Psoas muscle (tissue), 8 donors: ENCODE measurements around the gene PLAAT5. TPM values are rescaled to one million over a fixed set of nuclear protein-coding genes. Genes with fewer than 3 reads are reported as not detected.

ENCODE experiments used
- ATAC-seq, 4 donors: fragments of 200-7000 bp; cut with Tn5 transposase; one replicate each; pipeline ENCODE4 v1.9.1; 2020; ENCODE audit warnings: moderate library complexity in 3 of 4, mild to moderate bottlenecking in 2 of 4
- DNase-seq, 2 donors: peaks; one replicate each; pipeline ENCODE4 v3.0.0-alpha.2; 2020
- H3K27ac ChIP-seq: fragments of 200-600 bp; one replicate; pipeline ENCODE4 v1.8.0; 2022
- H3K27me3 ChIP-seq, 3 donors: fragments of 200-600 bp in 1 of 3; one replicate each; pipeline versions ENCODE4 v1.6.1 to v1.8.0; 2013 to 2022; ENCODE audit warnings: low read length in 2 of 3, mild to moderate bottlenecking in 2 of 3, moderate library complexity in 1 of 3; ENCODE audit not compliant: insufficient read depth in 3 of 3
- H3K36me3 ChIP-seq, 2 donors: fragments of 200-600 bp in 1 of 2; one replicate each; pipeline versions ENCODE4 v1.6.1 to v1.8.0; 2013 to 2022; ENCODE audit warnings: low read depth in 1 of 2, mild to moderate bottlenecking in 1 of 2, moderate library complexity in 1 of 2; ENCODE audit not compliant: insufficient read depth in 1 of 2
- H3K4me1 ChIP-seq: fragments of 200-600 bp; one replicate; pipeline ENCODE4 v1.8.0; 2022
- H3K4me3 ChIP-seq: fragments of 200-600 bp; one replicate; pipeline ENCODE4 v1.8.0; 2022; ENCODE audit warnings: mild to moderate bottlenecking
- H3K9me3 ChIP-seq: fragments of 200-600 bp; one replicate; pipeline ENCODE4 v1.8.0; 2022
- WGBS, 3 donors: extraction: QIAGEN DNeasy Blood & Tissue Kit; methylation state at CpG; one replicate each; pipeline versions ENCODE4 v1.1.6 to v1.1.7; 2013; 5-methylcytosine and 5-hydroxymethylcytosine counted together
- intact Hi-C, 2 donors: fragments of 100-400 bp; cut with DNase I; formaldehyde crosslinking; loops; one replicate each; pipeline versions ENCODE4 v1.11.0 to v1.14.2; 2022
- polyA plus RNA-seq, 3 donors: library from polyadenylated mRNA; stranded (reverse); fragments of 200-250 nt; gene quantifications; one replicate each; pipeline ENCODE4 v1.2.3, GENCODE V29; 2013
- total RNA-seq, 4 donors: library from RNA; stranded (reverse); fragmentation: NEBNext Ultra II Directional in 2 of 4; extraction: Animal tissue kit (Norgen Biotek cat#: 25700) in 2 of 4; gene quantifications; one replicate each; pipeline versions ENCODE4 v1.2.1 to v1.2.4, GENCODE V29; 2021 to 2023
- TF ChIP-seq, protein P1 (sequence below): fragments of 200-600 bp; IDR thresholded peaks from one replicate; pipeline ENCODE4 v1.8.0; 2022; ENCODE audit warnings: antibody characterized with exemption
- donor health status: healthy with polysubstance abuse.
- donor health status: DM: no; HTN: no; CAD: no; lungs with moderate emphysema.
- donor health status: Bipolar disorder and iron deficiency.
- donor health status: healthy.
- donor health status: DM: yes; HTN: yes; CAD: no.
- donor health status: DM: no; HTN: no; CAD: no.
- donor health status: DM: no; HTN: no; CAD: no.
- donor health status: DM: yes; HTN: yes; CAD: no.

PLAAT5 gene
- total and polyA plus RNA-seq, 7 donors, result 0.11 to 0.59 (median 0.33) TPM

DNA sequence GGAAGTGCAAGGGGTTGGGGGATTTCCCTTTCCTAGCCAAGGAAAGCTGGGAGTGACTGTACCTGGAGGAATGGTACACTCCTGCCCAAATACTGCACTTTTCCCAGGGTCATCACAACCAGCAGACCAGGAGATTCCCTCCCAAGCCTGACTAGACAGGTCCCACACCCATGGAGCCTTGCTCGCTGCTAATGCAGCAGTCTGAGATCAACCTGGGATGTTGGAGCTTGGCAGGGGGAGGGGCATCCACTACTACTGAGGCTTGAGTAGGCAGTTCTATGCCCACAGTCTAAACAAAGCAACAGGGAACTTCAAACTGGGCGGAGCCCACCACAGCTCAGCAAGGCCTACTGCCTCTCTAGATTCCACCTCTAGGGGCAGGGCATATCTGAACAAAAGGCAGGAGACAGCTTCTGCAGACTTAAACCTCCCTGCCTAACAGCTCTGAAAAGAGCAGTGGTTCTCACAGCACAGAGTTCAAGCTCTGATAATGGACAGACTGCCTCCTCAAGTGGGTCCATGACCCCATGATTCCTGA, 62.9 kb downstream of the PLAAT5 start:
- Histone ChIP-seq H3K27me3 (no peaks in the 10 kb centered on the region), H3K27ac (no peak overlapping the region), H3K9me3 (no peaks in the 10 kb centered on the region), H3K4me1 (no peaks in the 10 kb centered on the region), H3K36me3 (no peaks in the 10 kb centered on the region), H3K4me3 (no peak overlapping the region)
- WGBS, 3 donors, result 80 to 86% (median 86%) methylated on average over 2 of the region's 2 CpGs
- intact Hi-C loops, result no loop called here
- ATAC-seq (no peak), DNase-seq (no peak)
- TF ChIP-seq, protein P1, sequence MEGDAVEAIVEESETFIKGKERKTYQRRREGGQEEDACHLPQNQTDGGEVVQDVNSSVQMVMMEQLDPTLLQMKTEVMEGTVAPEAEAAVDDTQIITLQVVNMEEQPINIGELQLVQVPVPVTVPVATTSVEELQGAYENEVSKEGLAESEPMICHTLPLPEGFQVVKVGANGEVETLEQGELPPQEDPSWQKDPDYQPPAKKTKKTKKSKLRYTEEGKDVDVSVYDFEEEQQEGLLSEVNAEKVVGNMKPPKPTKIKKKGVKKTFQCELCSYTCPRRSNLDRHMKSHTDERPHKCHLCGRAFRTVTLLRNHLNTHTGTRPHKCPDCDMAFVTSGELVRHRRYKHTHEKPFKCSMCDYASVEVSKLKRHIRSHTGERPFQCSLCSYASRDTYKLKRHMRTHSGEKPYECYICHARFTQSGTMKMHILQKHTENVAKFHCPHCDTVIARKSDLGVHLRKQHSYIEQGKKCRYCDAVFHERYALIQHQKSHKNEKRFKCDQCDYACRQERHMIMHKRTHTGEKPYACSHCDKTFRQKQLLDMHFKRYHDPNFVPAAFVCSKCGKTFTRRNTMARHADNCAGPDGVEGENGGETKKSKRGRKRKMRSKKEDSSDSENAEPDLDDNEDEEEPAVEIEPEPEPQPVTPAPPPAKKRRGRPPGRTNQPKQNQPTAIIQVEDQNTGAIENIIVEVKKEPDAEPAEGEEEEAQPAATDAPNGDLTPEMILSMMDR, result no peak

DNA sequence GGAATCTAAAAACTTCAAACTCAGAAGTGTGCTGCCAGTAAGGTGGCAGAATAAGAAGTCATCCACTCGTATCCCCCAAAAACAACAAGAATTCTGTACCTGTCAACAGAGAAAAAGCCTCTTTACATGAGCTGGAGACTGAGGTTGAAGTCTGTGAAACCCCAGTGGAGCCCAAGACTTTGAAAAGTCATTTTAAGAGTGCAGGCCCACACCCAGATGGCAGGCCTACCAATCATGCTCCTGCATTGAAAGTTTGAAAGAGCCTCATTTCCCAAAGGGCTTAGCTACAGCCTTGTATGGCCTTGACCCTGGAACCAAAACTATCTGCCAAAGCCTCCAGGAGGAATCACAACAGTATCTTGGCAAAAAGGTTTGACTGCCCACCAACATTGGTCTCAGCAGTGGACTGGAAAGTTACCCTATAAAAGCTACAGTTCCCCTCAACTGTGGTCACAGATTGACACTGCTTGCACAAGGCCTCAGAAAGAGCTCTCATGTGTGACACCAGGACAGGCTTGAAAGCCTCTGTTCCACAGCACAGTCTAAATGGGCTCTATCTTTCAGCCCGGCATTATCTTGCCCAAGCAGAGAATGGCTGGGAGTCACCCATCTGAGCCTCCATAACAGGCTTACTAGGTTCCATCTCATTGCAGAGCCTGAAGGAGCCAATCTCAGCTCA, 73.7 kb downstream of the PLAAT5 start:
- no peak overlapping the region for H3K27ac ChIP-seq
- intact Hi-C loops, result no loop called here
- no peaks in the 10 kb centered on the region for H3K27me3 ChIP-seq
- ATAC-seq (no peak), DNase-seq (no peak)
- TF ChIP-seq, protein P1, result no peak
- no peaks in the 10 kb centered on the region for H3K4me1 ChIP-seq
- H3K4me3 ChIP-seq, result no peak overlapping the region
- no peaks in the 10 kb centered on the region for H3K9me3 ChIP-seq
- H3K36me3 ChIP-seq, result no peaks in the 10 kb centered on the region
- 39 to 84% (median 84%) methylated on average over 2 of the region's 2 CpGs for WGBS, 3 donors

Other genes starting within 250 kb of the PLAAT5 start
- not detected for gene SLC22A25, start 247.6 kb downstream of the PLAAT5 start, total RNA-seq
- gene SLC22A25, start 247.6 kb downstream of the PLAAT5 start, polyA plus RNA-seq, result not detected
- not detected for gene SLC22A9, start 121.4 kb downstream of the PLAAT5 start, total RNA-seq
- gene SLC22A9, start 121.4 kb downstream of the PLAAT5 start, polyA plus RNA-seq, result not detected
- gene LGALS12, start 14.9 kb upstream of the PLAAT5 start, total RNA-seq, result under 1 TPM in 3 of 4 donors, not detected in 1; 0.16 to 0.54 (median 0.42) TPM
- 1 to 10 TPM in 1 of 3 donors, under 1 TPM in 2; 0.22 to 2.0 (median 0.53) TPM for gene LGALS12, start 14.9 kb upstream of the PLAAT5 start, polyA plus RNA-seq
- 10 to 100 TPM in 1 of 4 donors, 1 to 10 TPM in 3; 6.9 to 12.2 (median 8.1) TPM for gene PLAAT4, start 45.6 kb upstream of the PLAAT5 start, total RNA-seq
- 10 to 100 TPM in 1 of 3 donors, 1 to 10 TPM in 2; 4.3 to 12.2 (median 9.7) TPM for gene PLAAT4, start 45.6 kb upstream of the PLAAT5 start, polyA plus RNA-seq
- not detected for gene PLAAT2, start 72.2 kb upstream of the PLAAT5 start, total RNA-seq
- under 1 TPM in 1 of 3 donors, not detected in 2; 0.16 TPM for gene PLAAT2, start 72.2 kb upstream of the PLAAT5 start, polyA plus RNA-seq
- 100 to 1,000 TPM in 1 of 4 donors, 10 to 100 TPM in 3; 67.6 to 102 (median 83.6) TPM for gene PLAAT3, start 123.3 kb upstream of the PLAAT5 start, total RNA-seq
- gene PLAAT3, start 123.3 kb upstream of the PLAAT5 start, polyA plus RNA-seq, result 100 to 1,000 TPM in 1 of 3 donors, 10 to 100 TPM in 2; 50.0 to 115 (median 82.3) TPM
- 10 to 100 TPM in 3 of 4 donors, 1 to 10 TPM in 1; 9.4 to 12.2 (median 10.7) TPM for gene ATL3, start 180.2 kb upstream of the PLAAT5 start, total RNA-seq
- gene ATL3, start 180.2 kb upstream of the PLAAT5 start, polyA plus RNA-seq, result 1 to 10 TPM; 3.2 to 6.4 (median 3.3) TPM
- 100 to 1,000 TPM in 1 of 4 donors, 10 to 100 TPM in 3; 40.5 to 110 (median 70.8) TPM for gene RTN3, start 190.3 kb upstream of the PLAAT5 start, total RNA-seq
- gene RTN3, start 190.3 kb upstream of the PLAAT5 start, polyA plus RNA-seq, result 100 to 1,000 TPM in 1 of 3 donors, 10 to 100 TPM in 2; 35.3 to 162 (median 62.0) TPM